ENCODE measurements around the gene FGD3.

Gene FGD3

DNA sequence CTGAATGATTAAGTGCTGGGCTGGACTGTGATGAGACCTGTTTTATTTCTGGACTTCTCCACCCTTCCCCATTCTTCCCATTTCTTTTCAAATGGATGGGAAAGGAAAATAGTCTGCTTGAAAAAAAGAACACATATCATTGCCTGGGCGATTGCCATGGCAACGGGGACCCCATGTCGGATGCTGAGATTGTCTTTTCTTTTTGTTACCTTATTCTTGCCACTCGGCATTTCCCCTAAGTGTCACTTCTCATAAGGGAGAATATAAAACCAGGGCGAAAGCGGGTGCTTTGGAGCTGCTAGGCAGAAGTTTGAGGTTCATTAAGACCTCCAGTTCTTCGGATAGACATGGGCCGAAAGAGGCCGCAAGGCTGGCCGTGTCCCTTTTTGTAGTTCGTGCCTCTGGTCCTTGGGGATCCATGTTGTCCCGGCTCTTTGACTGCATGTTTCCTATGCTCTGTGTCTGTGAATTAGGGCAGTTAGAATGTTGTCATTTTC lies 763 bp downstream of the FGD3 start:
- TF ChIP-seq, protein P1, sequence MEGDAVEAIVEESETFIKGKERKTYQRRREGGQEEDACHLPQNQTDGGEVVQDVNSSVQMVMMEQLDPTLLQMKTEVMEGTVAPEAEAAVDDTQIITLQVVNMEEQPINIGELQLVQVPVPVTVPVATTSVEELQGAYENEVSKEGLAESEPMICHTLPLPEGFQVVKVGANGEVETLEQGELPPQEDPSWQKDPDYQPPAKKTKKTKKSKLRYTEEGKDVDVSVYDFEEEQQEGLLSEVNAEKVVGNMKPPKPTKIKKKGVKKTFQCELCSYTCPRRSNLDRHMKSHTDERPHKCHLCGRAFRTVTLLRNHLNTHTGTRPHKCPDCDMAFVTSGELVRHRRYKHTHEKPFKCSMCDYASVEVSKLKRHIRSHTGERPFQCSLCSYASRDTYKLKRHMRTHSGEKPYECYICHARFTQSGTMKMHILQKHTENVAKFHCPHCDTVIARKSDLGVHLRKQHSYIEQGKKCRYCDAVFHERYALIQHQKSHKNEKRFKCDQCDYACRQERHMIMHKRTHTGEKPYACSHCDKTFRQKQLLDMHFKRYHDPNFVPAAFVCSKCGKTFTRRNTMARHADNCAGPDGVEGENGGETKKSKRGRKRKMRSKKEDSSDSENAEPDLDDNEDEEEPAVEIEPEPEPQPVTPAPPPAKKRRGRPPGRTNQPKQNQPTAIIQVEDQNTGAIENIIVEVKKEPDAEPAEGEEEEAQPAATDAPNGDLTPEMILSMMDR (IDR thresholded peaks at IDR 0.05; ENCODE audit: borderline replicate concordance, control extremely low read depth, extremely low read depth, insufficient read depth, missing control alignments), result no peak
- DNase-seq (ENCODE audit: low spot score), result no peak
- in situ Hi-C loops (cut with MboI; ENCODE audit: low sequenced_read_pairs, unreplicated experiment), result no loop called here

DNA sequence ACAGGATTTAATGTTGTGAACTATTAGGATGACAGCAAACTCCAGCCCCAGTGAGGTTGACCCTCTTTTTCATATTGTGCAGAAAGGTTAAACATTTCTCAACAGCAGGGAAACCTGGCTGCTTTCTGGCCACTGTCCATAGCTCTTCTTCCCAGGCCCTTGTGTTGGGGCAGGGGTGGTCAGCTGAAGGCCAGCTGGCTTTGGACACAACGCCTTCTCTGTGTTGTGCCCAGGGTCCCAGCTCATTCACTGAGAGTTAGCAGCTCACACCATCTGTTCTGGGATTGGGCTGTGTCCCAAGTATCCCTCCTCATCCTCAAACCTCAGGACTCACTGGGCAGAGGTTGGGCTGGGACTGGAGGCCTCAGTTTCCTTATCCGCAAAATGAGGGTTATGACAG lies 1.3 kb downstream of the FGD3 start:
- in situ Hi-C loops (cut with MboI; ENCODE audit: low sequenced_read_pairs, unreplicated experiment), result no loop called here

DNA sequence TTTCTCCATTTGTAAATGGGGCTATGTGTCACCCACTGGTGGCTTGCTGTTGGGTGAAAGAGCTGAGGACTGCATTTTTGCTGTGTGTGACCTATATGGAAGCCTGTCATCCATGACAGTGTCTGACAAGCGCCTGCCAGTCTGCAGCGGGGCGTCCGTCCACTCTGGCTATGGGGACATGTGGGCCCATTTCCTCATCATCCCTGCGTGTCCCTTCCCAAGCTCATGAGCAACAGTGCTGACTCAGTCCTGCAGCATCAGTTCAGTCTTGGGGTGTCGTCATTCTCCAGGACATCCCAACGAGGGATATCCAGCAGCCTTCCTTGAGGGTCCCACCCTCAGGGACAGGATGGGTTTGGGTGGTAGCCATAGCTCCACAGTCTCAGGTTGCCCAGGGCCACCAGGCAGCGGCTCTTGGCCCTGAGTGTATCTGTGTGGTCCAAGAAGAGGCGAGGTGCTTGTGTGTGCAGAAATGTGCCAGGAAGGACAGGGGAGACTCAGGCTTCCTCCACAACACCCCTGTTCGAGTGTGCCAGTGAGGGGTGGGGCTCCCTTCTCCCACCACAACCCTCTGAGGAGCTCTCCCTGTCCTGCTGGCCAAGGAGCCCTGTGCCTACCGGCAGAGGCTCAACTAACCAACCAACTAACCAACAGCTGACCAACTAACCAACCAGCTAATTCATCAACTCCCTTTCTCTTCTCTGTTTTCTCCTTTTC lies 2.1 kb downstream of the FGD3 start:
- TF ChIP-seq, protein P1 (IDR thresholded peaks at IDR 0.05; ENCODE audit: borderline replicate concordance, control extremely low read depth, extremely low read depth, insufficient read depth, missing control alignments), result no peak
- no peak for DNase-seq (ENCODE audit: low spot score)
- in situ Hi-C loops (cut with MboI; ENCODE audit: low sequenced_read_pairs, unreplicated experiment), result no loop called here

More for the DNA sequence above, 1.3 kb downstream of the FGD3 start:
- TF ChIP-seq, protein P1 (IDR thresholded peaks at IDR 0.05; ENCODE audit: borderline replicate concordance, control extremely low read depth, extremely low read depth, insufficient read depth, missing control alignments), result no peak
- no peak for DNase-seq (ENCODE audit: low spot score)

DNA sequence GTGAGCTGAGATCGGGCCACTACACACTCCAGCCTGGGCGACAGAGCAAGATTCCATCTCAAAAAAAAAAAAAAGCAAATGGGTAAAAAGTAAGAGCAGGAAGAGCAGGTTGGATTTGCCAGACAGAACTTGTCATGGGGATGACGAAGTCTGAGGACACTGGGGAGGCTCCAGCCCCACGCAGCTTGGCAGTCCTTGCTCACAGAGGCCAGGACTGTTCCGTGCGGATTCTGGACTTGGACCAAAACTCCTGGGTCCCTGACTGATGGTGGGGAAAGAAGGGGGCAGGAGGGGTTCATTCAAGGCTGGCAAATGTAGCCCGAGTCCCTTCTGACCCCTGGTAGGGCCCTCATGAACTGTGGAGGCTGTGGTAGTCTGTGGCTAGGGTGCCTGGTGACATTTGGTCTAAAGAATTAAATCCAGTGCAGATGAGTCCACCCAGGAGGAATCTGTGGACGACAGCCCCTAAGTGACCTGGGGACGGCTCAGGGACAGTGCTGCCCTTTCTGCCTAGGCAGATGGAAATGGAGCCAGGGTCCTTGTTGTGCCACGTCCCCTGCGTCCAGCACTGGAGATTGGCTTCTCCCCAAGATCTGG lies 3.1 kb downstream of the FGD3 start:
- in situ Hi-C loops (cut with MboI; ENCODE audit: low sequenced_read_pairs, unreplicated experiment), result no loop called here
- TF ChIP-seq, protein P1 (IDR thresholded peaks at IDR 0.05; ENCODE audit: borderline replicate concordance, control extremely low read depth, extremely low read depth, insufficient read depth, missing control alignments), result no peak

DNA sequence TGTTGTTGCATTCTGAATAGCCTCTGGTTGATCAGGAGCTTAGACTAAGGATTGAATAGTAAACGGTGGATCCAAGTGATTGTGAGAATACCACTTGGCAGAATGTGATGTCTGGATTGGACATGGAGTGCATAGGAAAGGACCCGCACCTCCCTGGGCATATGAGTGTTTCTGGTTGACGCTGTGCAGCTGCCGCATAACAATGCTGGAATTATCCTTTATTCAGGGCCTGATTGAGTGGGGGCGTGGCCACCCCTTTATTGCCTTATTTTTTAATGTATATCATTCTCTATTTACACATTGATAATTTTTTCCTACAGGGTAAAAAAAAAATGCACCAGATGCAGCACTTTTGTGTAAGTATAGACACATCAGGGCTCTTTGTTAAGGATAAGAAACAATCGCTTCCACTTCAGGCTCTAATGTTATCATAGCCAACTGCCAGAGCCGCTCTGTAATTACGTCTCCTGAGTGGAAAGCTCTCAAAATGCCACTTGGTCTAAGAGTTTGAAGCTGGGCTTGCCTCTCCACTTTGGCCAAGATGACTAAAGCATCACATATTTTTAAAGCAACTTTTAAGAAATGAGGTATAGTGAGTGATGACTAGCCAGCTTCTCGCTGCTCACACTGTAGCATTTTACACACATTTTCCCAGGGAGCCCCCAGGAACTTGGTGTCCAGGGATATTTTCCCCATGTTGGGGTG lies 5.7 kb downstream of the FGD3 start:
- no peak for DNase-seq (ENCODE audit: low spot score)
- in situ Hi-C loops (cut with MboI; ENCODE audit: low sequenced_read_pairs, unreplicated experiment), result no loop called here
- TF ChIP-seq, protein P1 (IDR thresholded peaks at IDR 0.05; ENCODE audit: borderline replicate concordance, control extremely low read depth, extremely low read depth, insufficient read depth, missing control alignments), result no peak

More for the DNA sequence above, 3.1 kb downstream of the FGD3 start:
- no peak for DNase-seq (ENCODE audit: low spot score)

DNA sequence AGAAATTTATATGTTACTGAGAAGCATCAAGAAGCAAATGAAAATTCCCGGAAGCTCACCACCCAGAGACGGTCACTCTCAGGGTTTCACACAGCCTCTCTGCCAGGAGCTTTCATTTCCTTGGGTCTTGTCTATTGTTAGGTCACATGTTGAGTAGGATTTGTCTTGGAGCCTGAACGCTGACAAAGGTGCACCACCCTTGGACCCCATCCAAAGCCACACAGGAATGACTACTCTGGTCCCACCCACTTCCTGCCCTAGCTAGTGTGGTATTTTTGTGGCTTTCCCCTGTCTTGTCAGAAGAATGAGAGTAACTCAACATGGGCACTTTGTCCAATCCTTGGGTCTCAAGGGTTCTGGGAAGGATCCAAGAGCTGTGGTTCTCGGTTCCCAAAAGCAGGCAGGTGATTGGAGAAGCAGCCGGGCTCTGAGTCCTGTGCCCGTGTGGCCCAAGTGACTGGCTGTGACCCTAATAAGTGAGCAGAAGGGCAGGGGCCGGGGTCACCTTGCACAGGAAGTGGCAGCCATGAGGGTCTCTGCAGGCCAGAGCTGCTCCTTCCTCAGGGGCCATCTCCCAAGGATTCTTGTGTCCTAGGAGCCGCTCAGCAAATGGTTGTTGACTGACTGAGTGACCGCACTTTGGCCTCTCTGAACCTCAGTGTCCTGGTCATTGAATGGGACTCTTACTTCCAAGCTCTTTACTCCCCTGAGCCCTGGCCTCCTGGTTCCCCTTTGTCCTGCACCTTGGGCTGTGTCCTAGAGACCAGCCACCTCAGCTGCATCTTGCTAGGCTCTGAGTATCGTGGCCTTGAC lies 6.9 kb downstream of the FGD3 start:
- TF ChIP-seq, protein P1 (IDR thresholded peaks at IDR 0.05; ENCODE audit: borderline replicate concordance, control extremely low read depth, extremely low read depth, insufficient read depth, missing control alignments), result no peak
- no peak for DNase-seq (ENCODE audit: low spot score)
- in situ Hi-C loops (cut with MboI; ENCODE audit: low sequenced_read_pairs, unreplicated experiment), result no loop called here

Data from GM13976 (cell line).